HEK293T (cell line): Measurements from ENCODE around the gene HMGCR.
A peak's percentile ranks its signal among the peaks of the same experiment; 100 is the strongest.

Experiments used
- CTCF ChIA-PET: fragments of 350-600 bp; formaldehyde crosslinking; extraction: SDS; loops from one replicate; lab custom pipeline; 2021; ENCODE audit warnings: antibody characterized with exemption, inconsistent platforms; lab: Yijun Ruan, JAX
- POLR2A ChIA-PET: fragments of 350-600 bp; formaldehyde crosslinking; extraction: SDS; loops from one replicate; lab custom pipeline; 2020; ENCODE audit warnings: antibody characterized with exemption, inconsistent platforms; lab: Yijun Ruan, JAX
- DNase-seq: peaks from one replicate; pipeline ENCODE4 v3.0.0; 2012; ENCODE audit warnings: mixed read lengths; ENCODE audit errors: extremely low spot score
- ARNT ChIP-seq: fragments of 450-650 bp; IDR thresholded peaks from 2 replicates; pipeline ENCODE4 v1.6.1; 2017; ENCODE audit warnings: mild to moderate bottlenecking
- BHLHE40 ChIP-seq: fragments of 450-650 bp; IDR thresholded peaks from 2 replicates; pipeline ENCODE4 v1.6.1; 2016; ENCODE audit warnings: mild to moderate bottlenecking, moderate library complexity, borderline replicate concordance
- CTBP1 ChIP-seq: fragments of 450-650 bp; IDR thresholded peaks from 2 replicates; pipeline ENCODE4 v1.6.1; 2016; ENCODE audit warnings: borderline replicate concordance
- ELF4 ChIP-seq: fragments of 450-650 bp; IDR thresholded peaks from 2 replicates; pipeline ENCODE4 v1.6.1; 2017; ENCODE audit warnings: antibody characterized with exemption
- FOXA1 ChIP-seq: fragments of 450-650 bp; IDR thresholded peaks from 2 replicates; pipeline ENCODE4 v1.6.1; 2016; ENCODE audit warnings: mild to moderate bottlenecking
- FOXK2 ChIP-seq: fragments of 450-650 bp; IDR thresholded peaks from 2 replicates; pipeline ENCODE4 v1.6.1; 2016; ENCODE audit warnings: mild to moderate bottlenecking
- FOXM1 ChIP-seq: fragments of 450-650 bp; IDR thresholded peaks from 2 replicates; pipeline ENCODE4 v1.6.1; 2017; ENCODE audit warnings: mild to moderate bottlenecking, borderline replicate concordance
- HDGF ChIP-seq: fragments of 450-650 bp; IDR thresholded peaks from 2 replicates; pipeline ENCODE4 v1.6.1; 2017; ENCODE audit warnings: antibody characterized with exemption, borderline replicate concordance
- L3MBTL2 ChIP-seq: fragments of 450-650 bp; conservative IDR thresholded peaks from 2 replicates; pipeline ENCODE4 v1.6.1; 2016; ENCODE audit warnings: mild to moderate bottlenecking
- LEF1 ChIP-seq: fragments of 450-650 bp; IDR thresholded peaks from 2 replicates; pipeline ENCODE4 v1.6.1; 2017; ENCODE audit warnings: mild to moderate bottlenecking, borderline replicate concordance
- NFRKB ChIP-seq: fragments of 450-650 bp; IDR thresholded peaks from 2 replicates; pipeline ENCODE4 v1.6.1; 2016; ENCODE audit warnings: mild to moderate bottlenecking, moderate library complexity
- PKNOX1 ChIP-seq: fragments of 450-650 bp; IDR thresholded peaks from 2 replicates; pipeline ENCODE4 v1.6.1; 2016
- SP1 ChIP-seq: fragments of 450-650 bp; IDR thresholded peaks from 2 replicates; pipeline ENCODE4 v1.6.1; 2017
- SUZ12 ChIP-seq: fragments of 450-650 bp; IDR thresholded peaks from 2 replicates; pipeline ENCODE4 v1.6.1; 2016; ENCODE audit warnings: mild to moderate bottlenecking
- TARDBP ChIP-seq: fragments of 450-650 bp; IDR thresholded peaks from 2 replicates; pipeline ENCODE4 v1.6.1; 2016
- ZNF384 ChIP-seq: fragments of 450-650 bp; IDR thresholded peaks from 2 replicates; pipeline ENCODE4 v1.6.1; 2016

Gene HMGCR

GRCh38 chr5:75340714-75341478 is 3.9 kb downstream of the HMGCR start:
- no peak for TF ChIP-seq SP1
- no peak for TF ChIP-seq FOXA1
- TF ChIP-seq BHLHE40: no peak
- TF ChIP-seq LEF1: no peak
- TF ChIP-seq ARNT: no peak
- no peak for TF ChIP-seq L3MBTL2
- TF ChIP-seq SUZ12: no peak
- ChIA-PET POLR2A (interaction anchor here (0.5 to 1.0 kb wide), 3 partner anchors 9 to 171 kb away, joined by 3 read pairs; partner anchors contain the start of genes CERT1 and POLK), CTCF (no interaction called here)
- no peak for DNase-seq

- TF ChIP-seq HDGF (no peak), FOXM1 (no peak), PKNOX1 (peak; percentile 26; the same call in 1 of the 2 replicates), ARNT (no peak), TARDBP (no peak), BHLHE40 (no peak), SP1 (no peak)
- POLR2A ChIA-PET: interaction anchor here (1.0 kb wide), 1 partner anchor 8 kb away, joined by 3 read pairs; no protein-coding TSS in a partner anchor
- DNase-seq: no peak
- CTCF ChIA-PET: no interaction called here
Observed at GRCh38 chr5:75341934-75342333, 4.9 kb downstream of the HMGCR start.

GRCh38 chr5:75342836-75343235 is 5.8 kb downstream of the HMGCR start:
- TF ChIP-seq L3MBTL2 (no peak), SP1 (no peak), ELF4 (no peak)
- POLR2A ChIA-PET: no interaction called here
- CTCF ChIA-PET: no interaction called here
- DNase-seq: no peak

- no peak for DNase-seq
- ChIA-PET POLR2A (no interaction called here), CTCF (no interaction called here)
- TF ChIP-seq CTBP1 (no peak), LEF1 (no peak), FOXM1 (no peak), BHLHE40 (no peak), SP1 (no peak), L3MBTL2 (no peak), SUZ12 (no peak), FOXK2 (no peak), NFRKB (no peak), PKNOX1 (no peak), HDGF (no peak), TARDBP (no peak), FOXA1 (no peak), ELF4 (no peak), ZNF384 (no peak), ARNT (no peak)
Observed at GRCh38 chr5:75348241-75348640, 11.2 kb downstream of the HMGCR start.

- CTCF ChIA-PET: no interaction called here
- DNase-seq: no peak
- POLR2A ChIA-PET: interaction anchor here (1.0 to 1.3 kb wide), 2 partner anchors 8 to 13 kb away, joined by 3 to 4 read pairs; partner anchors contain the start of gene HMGCR
- no peak for TF ChIP-seq FOXA1
Observed at GRCh38 chr5:75349663-75350062, 12.6 kb downstream of the HMGCR start.

GRCh38 chr5:75351139-75351926 is 14.3 kb downstream of the HMGCR start:
- no peak for DNase-seq
- TF ChIP-seq SP1: no peak
- no peak for TF ChIP-seq BHLHE40
- TF ChIP-seq FOXA1: no peak
- no peak for TF ChIP-seq L3MBTL2
- TF ChIP-seq ARNT: no peak
- TF ChIP-seq FOXM1: no peak
- TF ChIP-seq NFRKB: no peak
- no peak for TF ChIP-seq FOXK2
- TF ChIP-seq LEF1: no peak
- TF ChIP-seq ELF4: no peak
- TF ChIP-seq TARDBP: no peak
- no peak for TF ChIP-seq HDGF
- TF ChIP-seq PKNOX1: no peak
- no peak for TF ChIP-seq CTBP1
- TF ChIP-seq SUZ12: no peak
- TF ChIP-seq ZNF384: no peak
- POLR2A ChIA-PET: interaction anchor here (1.0 kb wide), 1 partner anchor 15 kb away, joined by 3 read pairs; the partner anchor contains the start of gene HMGCR
- CTCF ChIA-PET: no interaction called here
